BE2C (cell line): Measurements from ENCODE around the gene ATG9A.

Experiments used
- DNase-seq: peaks from one replicate; pipeline ENCODE4 v3.0.0-alpha.2; 2020
- H3K27me3 ChIP-seq: fragments of 250-450 bp; sonication (Bioruptor Pico); 2 replicates; pipeline ENCODE4 v1.5.1; 2020; ENCODE audit warnings: mild to moderate bottlenecking
- H3K36me3 ChIP-seq: fragments of 250-450 bp; sonication (Bioruptor Pico); 2 replicates; pipeline ENCODE4 v1.5.1; 2020; ENCODE audit warnings: mild to moderate bottlenecking
- H3K4me1 ChIP-seq: fragments of 250-450 bp; sonication (Bioruptor Pico); 2 replicates; pipeline ENCODE4 v1.5.1; 2020
- H3K4me3 ChIP-seq: 2 replicates; pipeline ENCODE4 v1.5.1; 2011; ENCODE audit warnings: low read depth, low read length
- H3K9me3 ChIP-seq: fragments of 250-450 bp; sonication (Bioruptor Pico); 2 replicates; pipeline ENCODE4 v1.5.1; 2020
- TF ChIP-seq, protein P1 (sequence below): IDR thresholded peaks from 2 replicates; pipeline ENCODE4 v1.5.1; 2012; ENCODE audit warnings: mild to moderate bottlenecking, low read depth, low read length

ATG9A gene

GRCh38 chr2:219215871-219216534, 13.4 kb downstream of the ATG9A start:
- TF ChIP-seq, protein P1, sequence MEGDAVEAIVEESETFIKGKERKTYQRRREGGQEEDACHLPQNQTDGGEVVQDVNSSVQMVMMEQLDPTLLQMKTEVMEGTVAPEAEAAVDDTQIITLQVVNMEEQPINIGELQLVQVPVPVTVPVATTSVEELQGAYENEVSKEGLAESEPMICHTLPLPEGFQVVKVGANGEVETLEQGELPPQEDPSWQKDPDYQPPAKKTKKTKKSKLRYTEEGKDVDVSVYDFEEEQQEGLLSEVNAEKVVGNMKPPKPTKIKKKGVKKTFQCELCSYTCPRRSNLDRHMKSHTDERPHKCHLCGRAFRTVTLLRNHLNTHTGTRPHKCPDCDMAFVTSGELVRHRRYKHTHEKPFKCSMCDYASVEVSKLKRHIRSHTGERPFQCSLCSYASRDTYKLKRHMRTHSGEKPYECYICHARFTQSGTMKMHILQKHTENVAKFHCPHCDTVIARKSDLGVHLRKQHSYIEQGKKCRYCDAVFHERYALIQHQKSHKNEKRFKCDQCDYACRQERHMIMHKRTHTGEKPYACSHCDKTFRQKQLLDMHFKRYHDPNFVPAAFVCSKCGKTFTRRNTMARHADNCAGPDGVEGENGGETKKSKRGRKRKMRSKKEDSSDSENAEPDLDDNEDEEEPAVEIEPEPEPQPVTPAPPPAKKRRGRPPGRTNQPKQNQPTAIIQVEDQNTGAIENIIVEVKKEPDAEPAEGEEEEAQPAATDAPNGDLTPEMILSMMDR, result no peak
- Histone ChIP-seq H3K27me3 (no peaks in the 10 kb centered on the region), H3K9me3 (no peaks in the 10 kb centered on the region), H3K4me1 (peaks cover 5% of the 10 kb centered on the region), H3K4me3 (no peak overlapping the region), H3K36me3 (peaks cover 69% of the 10 kb centered on the region)
- DNase-seq, result no peak

DNA sequence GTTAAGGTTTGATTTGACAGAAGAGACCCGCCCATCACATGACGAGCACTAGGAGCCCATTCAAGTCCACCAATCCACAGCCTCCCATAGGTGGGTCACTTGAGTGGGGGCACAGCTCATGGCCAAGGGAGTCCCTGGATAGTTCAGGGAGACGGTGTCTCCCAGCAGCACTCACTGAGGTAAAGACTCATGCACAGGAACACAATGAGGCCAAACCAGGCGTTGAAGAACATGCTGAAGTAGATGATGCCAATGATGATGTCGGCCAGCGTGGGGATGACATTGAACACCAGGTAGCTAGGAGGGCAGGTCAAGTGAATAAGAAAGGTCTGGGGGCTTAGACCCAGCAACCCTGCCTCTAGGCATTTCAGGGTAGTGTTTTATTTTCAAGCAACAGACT, 14.7 kb downstream of the ATG9A start:
- H3K9me3 ChIP-seq, result no peaks in the 10 kb centered on the region
- no peak overlapping the region for H3K4me3 ChIP-seq
- no peaks in the 10 kb centered on the region for H3K27me3 ChIP-seq
- TF ChIP-seq, protein P1, result no peak
- H3K36me3 ChIP-seq, result peaks cover 69% of the 10 kb centered on the region
- no peak for DNase-seq
- H3K4me1 ChIP-seq, result peaks cover 5% of the 10 kb centered on the region

GRCh38 chr2:219214141-219214540, 15.3 kb downstream of the ATG9A start:
- TF ChIP-seq, protein P1, result no peak
- Histone ChIP-seq H3K4me3 (no peak overlapping the region), H3K27me3 (no peaks in the 10 kb centered on the region), H3K4me1 (peaks cover 2% of the 10 kb centered on the region), H3K36me3 (peaks cover 67% of the 10 kb centered on the region), H3K9me3 (no peaks in the 10 kb centered on the region)
- no peak for DNase-seq

DNA sequence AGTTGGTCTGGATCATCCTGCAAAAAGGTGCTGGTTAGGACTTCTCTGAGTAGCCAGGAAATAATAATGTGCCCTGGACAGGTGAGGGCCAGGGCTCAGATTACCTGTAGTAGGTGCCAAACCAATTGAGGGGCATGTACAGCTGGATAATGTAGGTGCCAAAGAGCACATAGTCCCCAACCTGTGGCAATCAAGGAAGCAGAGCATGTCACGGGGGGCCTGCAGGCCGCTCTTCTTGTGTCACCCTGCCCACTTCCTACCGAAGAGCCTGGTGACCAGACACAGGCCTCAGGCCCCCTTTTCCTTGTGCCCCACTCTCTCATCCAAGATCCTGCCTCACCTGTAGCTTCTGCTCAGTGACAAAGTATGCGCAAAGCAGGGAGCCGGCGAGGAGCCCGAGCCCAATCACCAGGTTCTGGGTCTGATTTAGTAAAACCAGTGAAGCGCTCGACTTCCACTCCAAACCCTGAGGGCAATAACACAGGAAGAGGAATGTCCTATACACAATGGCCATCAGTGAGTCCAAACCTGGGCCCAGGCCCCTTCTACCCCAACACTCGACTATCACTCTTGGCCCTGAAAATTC, 15.9 kb downstream of the ATG9A start:
- H3K27me3 ChIP-seq, result no peaks in the 10 kb centered on the region
- TF ChIP-seq, protein P1, result no peak
- H3K9me3 ChIP-seq, result no peaks in the 10 kb centered on the region
- no peaks in the 10 kb centered on the region; the same call in 1 of the 2 replicates for H3K4me1 ChIP-seq
- DNase-seq, result no peak
- peaks cover 68% of the 10 kb centered on the region for H3K36me3 ChIP-seq
- H3K4me3 ChIP-seq, result no peak overlapping the region

GRCh38 chr2:219213026-219213415, 16.4 kb downstream of the ATG9A start:
- H3K9me3 ChIP-seq, result no peaks in the 10 kb centered on the region
- H3K4me3 ChIP-seq, result no peak overlapping the region
- H3K27me3 ChIP-seq, result no peaks in the 10 kb centered on the region
- peaks cover 4% of the 10 kb centered on the region for H3K4me1 ChIP-seq
- TF ChIP-seq, protein P1, result no peak
- DNase-seq, result no peak
- peaks cover 68% of the 10 kb centered on the region for H3K36me3 ChIP-seq

- no peak overlapping the region for H3K4me3 ChIP-seq
- TF ChIP-seq, protein P1, result no peak
- H3K36me3 ChIP-seq, result peaks cover 60% of the 10 kb centered on the region
- peaks cover 11% of the 10 kb centered on the region for H3K4me1 ChIP-seq
- H3K9me3 ChIP-seq, result no peaks in the 10 kb centered on the region
- H3K27me3 ChIP-seq, result no peaks in the 10 kb centered on the region
- no peak for DNase-seq
Measured at GRCh38 chr2:219210886-219211362, 18.5 kb downstream of the ATG9A start.
